ENCODE data around the gene SCAF4. TPM values are rescaled to one million over a fixed set of nuclear protein-coding genes. Genes with fewer than 3 reads are reported as not detected.

SCAF4 gene
- polyA plus RNA-seq, 2 of the 4 experiments (the other 2 are of a cell fraction): 10.4 to 16.6 TPM

DNA sequence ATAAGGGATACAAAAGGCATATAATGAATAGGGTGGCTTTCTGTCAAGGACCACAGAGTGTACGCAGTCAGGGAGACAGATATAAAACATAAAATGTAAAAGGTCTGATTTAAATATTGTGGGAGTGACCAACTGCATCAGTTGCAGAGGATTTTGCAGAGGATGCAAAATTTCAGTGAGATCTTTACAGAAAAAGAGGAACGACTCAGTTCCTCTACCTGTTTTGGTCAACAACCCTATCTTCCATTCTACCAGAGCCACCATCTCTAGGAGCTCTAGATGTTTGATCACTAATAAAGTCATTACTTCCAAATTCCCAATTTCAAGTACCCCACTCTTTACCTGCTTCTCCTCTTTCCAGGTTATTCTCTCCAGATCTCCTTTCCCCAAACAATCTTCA lies 56.0 kb downstream of the SCAF4 start:
- H3K4me3 ChIP-seq: no peak overlapping the region
- FAIRE-seq (no peak), ATAC-seq (no peak), DNase-seq (ENCODE audit: low read depth in 1 of 2, low spot score in 1 of 2) (no peak)
- no peak overlapping the region for H3K27ac ChIP-seq
- H3K4me2 ChIP-seq: no peak overlapping the region
- no peaks in the 10 kb centered on the region for H3K9me3 ChIP-seq
- no peaks in the 10 kb centered on the region for H3K4me1 ChIP-seq
- POLR2A ChIA-PET: no interaction called here
- TF ChIP-seq, protein P1, sequence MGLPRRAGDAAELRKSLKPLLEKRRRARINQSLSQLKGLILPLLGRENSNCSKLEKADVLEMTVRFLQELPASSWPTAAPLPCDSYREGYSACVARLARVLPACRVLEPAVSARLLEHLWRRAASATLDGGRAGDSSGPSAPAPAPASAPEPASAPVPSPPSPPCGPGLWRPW (IDR thresholded peaks at IDR 0.05): no peak
- TF ChIP-seq MYC (IDR thresholded peaks at IDR 0.05; ENCODE audit: borderline replicate concordance, low read length) (no peak), CHD2 (IDR thresholded peaks at IDR 0.05; ENCODE audit: low read length, partially characterized antibody) (no peak), BHLHE40 (IDR thresholded peaks at IDR 0.05; ENCODE audit: low read depth, low read length) (no peak), SREBF2 (IDR thresholded peaks at IDR 0.05) (no peak), RNF2 (IDR thresholded peaks at IDR 0.05; ENCODE audit: borderline replicate concordance, low read depth) (no peak), EHMT2 (IDR thresholded peaks at IDR 0.05; ENCODE audit: low read depth) (no peak), EHF (CRISPR knock-in tag; IDR thresholded peaks at IDR 0.05) (no peak), FOSB (CRISPR knock-in tag; IDR thresholded peaks at IDR 0.05) (no peak), POLR2AphosphoS2 (conservative IDR thresholded peaks at IDR 0.05; ENCODE audit: low read length) (no peak), NR3C1 (IDR thresholded peaks at IDR 0.05) (no peak), GATA3 (IDR thresholded peaks at IDR 0.05; ENCODE audit: borderline replicate concordance) (no peak)
- CTCF ChIA-PET: no interaction called here
- WGBS (ENCODE audit: missing lambda C conversion rate): 91% methylated on average over 2 of the region's 2 CpGs

DNA sequence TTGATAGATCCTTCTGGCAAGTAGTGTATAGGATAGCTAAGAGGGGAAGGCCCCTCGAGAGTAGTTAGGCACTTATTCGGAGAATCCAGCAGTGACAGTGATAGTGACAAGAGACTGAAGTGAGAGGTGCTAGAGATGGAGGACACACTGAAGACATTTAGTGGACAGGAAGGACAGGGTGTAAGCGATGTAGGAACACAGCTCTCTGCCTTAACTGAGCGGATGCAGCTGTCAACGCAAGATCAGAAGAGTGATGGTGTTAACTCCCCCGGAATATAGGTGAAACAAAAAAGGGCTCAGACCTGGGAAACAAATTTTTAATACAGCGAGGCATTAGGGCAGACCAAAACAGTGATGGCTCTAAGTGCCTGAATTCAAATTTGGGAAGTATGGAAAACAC lies 56.6 kb downstream of the SCAF4 start:
- Histone ChIP-seq H3K4me1 (no peaks in the 10 kb centered on the region), H3K4me3 (no peak overlapping the region), H3K9me3 (no peaks in the 10 kb centered on the region), H3K27ac (no peak overlapping the region), H3K4me2 (no peak overlapping the region)
- TF ChIP-seq TFCP2L1 (CRISPR knock-in tag; IDR thresholded peaks at IDR 0.05) (no peak), JUNB (IDR thresholded peaks at IDR 0.05) (no peak), RFX5 (IDR thresholded peaks at IDR 0.05) (no peak), ZC3H11A (IDR thresholded peaks at IDR 0.05) (no peak), ESRRA (IDR thresholded peaks at IDR 0.05; ENCODE audit: borderline replicate concordance, low read length) (no peak), FOSL2 (IDR thresholded peaks at IDR 0.05) (no peak), FOSL2 (CRISPR knock-in tag; IDR thresholded peaks at IDR 0.05) (no peak), SMC3 (IDR thresholded peaks at IDR 0.05) (no peak), CHD4 (IDR thresholded peaks at IDR 0.05; ENCODE audit: borderline replicate concordance) (no peak), CBX2 (IDR thresholded peaks at IDR 0.05; ENCODE audit: borderline replicate concordance, low read depth) (no peak), POLR2AphosphoS2 (conservative IDR thresholded peaks at IDR 0.05; ENCODE audit: low read length) (no peak)
- TF ChIP-seq, protein P2, sequence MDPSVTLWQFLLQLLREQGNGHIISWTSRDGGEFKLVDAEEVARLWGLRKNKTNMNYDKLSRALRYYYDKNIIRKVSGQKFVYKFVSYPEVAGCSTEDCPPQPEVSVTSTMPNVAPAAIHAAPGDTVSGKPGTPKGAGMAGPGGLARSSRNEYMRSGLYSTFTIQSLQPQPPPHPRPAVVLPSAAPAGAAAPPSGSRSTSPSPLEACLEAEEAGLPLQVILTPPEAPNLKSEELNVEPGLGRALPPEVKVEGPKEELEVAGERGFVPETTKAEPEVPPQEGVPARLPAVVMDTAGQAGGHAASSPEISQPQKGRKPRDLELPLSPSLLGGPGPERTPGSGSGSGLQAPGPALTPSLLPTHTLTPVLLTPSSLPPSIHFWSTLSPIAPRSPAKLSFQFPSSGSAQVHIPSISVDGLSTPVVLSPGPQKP (IDR thresholded peaks at IDR 0.05; ENCODE audit: low read depth, low read length): no peak
- TF ChIP-seq, protein P3, sequence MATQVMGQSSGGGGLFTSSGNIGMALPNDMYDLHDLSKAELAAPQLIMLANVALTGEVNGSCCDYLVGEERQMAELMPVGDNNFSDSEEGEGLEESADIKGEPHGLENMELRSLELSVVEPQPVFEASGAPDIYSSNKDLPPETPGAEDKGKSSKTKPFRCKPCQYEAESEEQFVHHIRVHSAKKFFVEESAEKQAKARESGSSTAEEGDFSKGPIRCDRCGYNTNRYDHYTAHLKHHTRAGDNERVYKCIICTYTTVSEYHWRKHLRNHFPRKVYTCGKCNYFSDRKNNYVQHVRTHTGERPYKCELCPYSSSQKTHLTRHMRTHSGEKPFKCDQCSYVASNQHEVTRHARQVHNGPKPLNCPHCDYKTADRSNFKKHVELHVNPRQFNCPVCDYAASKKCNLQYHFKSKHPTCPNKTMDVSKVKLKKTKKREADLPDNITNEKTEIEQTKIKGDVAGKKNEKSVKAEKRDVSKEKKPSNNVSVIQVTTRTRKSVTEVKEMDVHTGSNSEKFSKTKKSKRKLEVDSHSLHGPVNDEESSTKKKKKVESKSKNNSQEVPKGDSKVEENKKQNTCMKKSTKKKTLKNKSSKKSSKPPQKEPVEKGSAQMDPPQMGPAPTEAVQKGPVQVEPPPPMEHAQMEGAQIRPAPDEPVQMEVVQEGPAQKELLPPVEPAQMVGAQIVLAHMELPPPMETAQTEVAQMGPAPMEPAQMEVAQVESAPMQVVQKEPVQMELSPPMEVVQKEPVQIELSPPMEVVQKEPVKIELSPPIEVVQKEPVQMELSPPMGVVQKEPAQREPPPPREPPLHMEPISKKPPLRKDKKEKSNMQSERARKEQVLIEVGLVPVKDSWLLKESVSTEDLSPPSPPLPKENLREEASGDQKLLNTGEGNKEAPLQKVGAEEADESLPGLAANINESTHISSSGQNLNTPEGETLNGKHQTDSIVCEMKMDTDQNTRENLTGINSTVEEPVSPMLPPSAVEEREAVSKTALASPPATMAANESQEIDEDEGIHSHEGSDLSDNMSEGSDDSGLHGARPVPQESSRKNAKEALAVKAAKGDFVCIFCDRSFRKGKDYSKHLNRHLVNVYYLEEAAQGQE (IDR thresholded peaks at IDR 0.05): no peak
- TF ChIP-seq, protein P4, sequence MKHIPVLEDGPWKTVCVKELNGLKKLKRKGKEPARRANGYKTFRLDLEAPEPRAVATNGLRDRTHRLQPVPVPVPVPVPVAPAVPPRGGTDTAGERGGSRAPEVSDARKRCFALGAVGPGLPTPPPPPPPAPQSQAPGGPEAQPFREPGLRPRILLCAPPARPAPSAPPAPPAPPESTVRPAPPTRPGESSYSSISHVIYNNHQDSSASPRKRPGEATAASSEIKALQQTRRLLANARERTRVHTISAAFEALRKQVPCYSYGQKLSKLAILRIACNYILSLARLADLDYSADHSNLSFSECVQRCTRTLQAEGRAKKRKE (CRISPR knock-in tag; IDR thresholded peaks at IDR 0.05; ENCODE audit: low read depth): no peak
- TF ChIP-seq, protein P1 (IDR thresholded peaks at IDR 0.05): no peak
- TF ChIP-seq, protein P5, sequence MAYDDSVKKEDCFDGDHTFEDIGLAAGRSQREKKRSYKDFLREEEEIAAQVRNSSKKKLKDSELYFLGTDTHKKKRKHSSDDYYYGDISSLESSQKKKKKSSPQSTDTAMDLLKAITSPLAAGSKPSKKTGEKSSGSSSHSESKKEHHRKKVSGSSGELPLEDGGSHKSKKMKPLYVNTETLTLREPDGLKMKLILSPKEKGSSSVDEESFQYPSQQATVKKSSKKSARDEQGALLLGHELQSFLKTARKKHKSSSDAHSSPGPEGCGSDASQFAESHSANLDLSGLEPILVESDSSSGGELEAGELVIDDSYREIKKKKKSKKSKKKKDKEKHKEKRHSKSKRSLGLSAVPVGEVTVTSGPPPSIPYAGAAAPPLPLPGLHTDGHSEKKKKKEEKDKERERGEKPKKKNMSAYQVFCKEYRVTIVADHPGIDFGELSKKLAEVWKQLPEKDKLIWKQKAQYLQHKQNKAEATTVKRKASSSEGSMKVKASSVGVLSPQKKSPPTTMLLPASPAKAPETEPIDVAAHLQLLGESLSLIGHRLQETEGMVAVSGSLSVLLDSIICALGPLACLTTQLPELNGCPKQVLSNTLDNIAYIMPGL (CRISPR knock-in tag; IDR thresholded peaks at IDR 0.05; ENCODE audit: borderline replicate concordance): no peak
- WGBS (ENCODE audit: missing lambda C conversion rate): 96% methylated on average over 7 of the region's 7 CpGs
- FAIRE-seq (no peak), ATAC-seq (no peak), DNase-seq (ENCODE audit: low read depth in 1 of 2, low spot score in 1 of 2) (no peak)
- ChIA-PET POLR2A (no interaction called here), CTCF (no interaction called here)

Data from A549 (cell line).